Astrocyte (in vitro differentiated cells and primary cell): ENCODE measurements around the gene CSNK2A1.
"Not testable (repeated sequence)": the region's sequence is repeated elsewhere in the genome, so short reads cannot be mapped to it uniquely, and the experiment has no call there.

Experiments
- CTCF ChIP-seq: IDR thresholded peaks from 2 replicates; pipeline ENCODE4 v1.5.1; 2011; ENCODE audit warnings: low read depth, mild to moderate bottlenecking, inconsistent platforms, low read length, moderate library complexity; ENCODE audit not compliant: insufficient read depth
- EZH2 ChIP-seq: IDR thresholded peaks from 2 replicates; pipeline ENCODE4 v1.6.1; 2012; ENCODE audit warnings: mild to moderate bottlenecking, low read length, inconsistent platforms; ENCODE audit not compliant: insufficient read depth

DNA sequence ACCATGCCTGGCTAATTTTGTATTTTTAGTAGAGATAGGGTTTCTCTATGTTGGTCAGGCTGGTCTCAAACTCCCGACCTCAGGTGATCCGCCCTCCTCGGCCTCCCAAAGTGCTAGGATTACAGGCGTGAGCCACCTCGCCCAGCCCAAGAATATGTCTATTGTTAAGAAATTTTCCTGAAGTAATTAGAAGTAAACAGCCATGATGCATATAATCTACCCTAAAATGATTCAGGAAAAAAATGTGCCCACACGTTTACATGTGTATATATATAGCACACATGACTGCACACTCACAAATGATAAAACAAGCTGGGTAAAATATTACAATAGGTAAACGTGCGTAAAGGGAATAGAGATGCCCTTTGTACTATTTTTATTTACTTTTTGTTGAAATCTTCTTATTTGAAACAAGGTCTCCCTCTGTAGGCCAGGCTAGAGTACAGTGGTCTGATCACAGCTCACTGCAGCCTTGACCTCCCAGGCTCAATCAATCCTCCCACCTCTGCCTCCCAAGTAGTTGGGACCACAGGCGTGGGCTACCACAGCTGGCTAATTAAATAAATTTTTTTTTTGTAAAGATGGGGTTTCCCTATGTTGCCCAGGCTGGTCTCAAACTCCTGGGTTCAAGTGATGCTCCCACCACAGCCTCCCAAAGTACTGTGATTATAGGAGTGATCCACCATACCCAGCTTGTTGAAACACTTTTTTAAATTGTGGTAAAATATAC, 33.1 kb downstream of the CSNK2A1 start:
- TF ChIP-seq CTCF, EZH2: not testable (repeated sequence)
